H9 (cell line): ENCODE results near the gene HYAL2. TPM values are rescaled to one million over a fixed set of nuclear protein-coding genes. Genes with fewer than 3 reads are reported as not detected.
A peak's percentile ranks its signal among the peaks of the same experiment; 100 is the strongest.

Source experiments
- DNase-seq: peaks from one replicate; pipeline ENCODE4 v3.0.0-alpha.2; 2017
- H2AFZ ChIP-seq: one replicate; pipeline ENCODE4 v1.6.1; 2013; ENCODE audit warnings: mild to moderate bottlenecking, low read length, control low read depth, moderate library complexity
- H2AK5ac ChIP-seq: 2 replicates; pipeline ENCODE4 v1.6.1; 2013; ENCODE audit warnings: low read length, control low read depth, mixed read lengths; ENCODE audit not compliant: insufficient read length
- H2BK120ac ChIP-seq: one replicate; pipeline ENCODE4 v1.6.1; 2013; ENCODE audit warnings: low read depth, mild to moderate bottlenecking, low read length, control low read depth, inconsistent platforms; ENCODE audit not compliant: poor library complexity, severe bottlenecking
- H2BK12ac ChIP-seq: 2 replicates; pipeline ENCODE4 v1.6.1; 2013; ENCODE audit warnings: low read length, control low read depth, mixed read lengths, low read depth; ENCODE audit not compliant: insufficient read length
- H2BK15ac ChIP-seq: 2 replicates; pipeline ENCODE4 v1.6.1; 2013; ENCODE audit warnings: low read depth, low read length, control low read depth
- H2BK20ac ChIP-seq: one replicate; pipeline ENCODE4 v1.6.1; 2013; ENCODE audit warnings: low read depth, mild to moderate bottlenecking, low read length, control low read depth, inconsistent platforms; ENCODE audit not compliant: poor library complexity, severe bottlenecking
- H2BK5ac ChIP-seq: 2 replicates; pipeline ENCODE4 v1.6.1; 2013; ENCODE audit warnings: low read length, control low read depth, mixed read lengths; ENCODE audit not compliant: insufficient read length
- H3K14ac ChIP-seq: 2 replicates; pipeline ENCODE4 v1.6.1; 2013; ENCODE audit warnings: low read length, control low read depth; ENCODE audit not compliant: insufficient read depth
- H3K18ac ChIP-seq: 2 replicates; pipeline ENCODE4 v1.6.1; 2013; ENCODE audit warnings: low read depth, mild to moderate bottlenecking, mixed read lengths, low read length, control low read depth; ENCODE audit not compliant: insufficient read length
- H3K23ac ChIP-seq: 2 replicates; pipeline ENCODE4 v1.6.1; 2013; ENCODE audit warnings: low read length, control low read depth, mixed read lengths, low read depth; ENCODE audit not compliant: insufficient read length
- H3K23me2 ChIP-seq: 2 replicates; pipeline ENCODE4 v1.6.1; 2013; ENCODE audit warnings: low read depth, mild to moderate bottlenecking, mixed read lengths, low read length, control low read depth; ENCODE audit not compliant: insufficient read length, poor library complexity, severe bottlenecking
- H3K27ac ChIP-seq: 2 replicates; pipeline ENCODE4 v1.5.1; 2013; ENCODE audit warnings: low read length, control low read depth, mixed read lengths, low read depth; ENCODE audit not compliant: insufficient read length
- H3K27me3 ChIP-seq: 2 replicates; pipeline ENCODE4 v1.6.1; 2013; ENCODE audit warnings: low read length, control low read depth, inconsistent platforms; ENCODE audit not compliant: insufficient read depth
- H3K4ac ChIP-seq: 2 replicates; pipeline ENCODE4 v1.6.1; 2013; ENCODE audit warnings: low read depth, mild to moderate bottlenecking, control low read depth, inconsistent platforms, low read length, moderate library complexity
- H3K4me1 ChIP-seq: 2 replicates; pipeline ENCODE4 v1.6.1; 2013; ENCODE audit warnings: low read length, control low read depth, inconsistent platforms; ENCODE audit not compliant: insufficient read depth
- H3K4me2 ChIP-seq: 2 replicates; pipeline ENCODE4 v1.6.1; 2013; ENCODE audit warnings: low read length, control low read depth, mixed read lengths; ENCODE audit not compliant: insufficient read length, insufficient read depth
- H3K56ac ChIP-seq: 2 replicates; pipeline ENCODE4 v1.6.1; 2013; ENCODE audit warnings: low read depth, mild to moderate bottlenecking, mixed read lengths, low read length, control low read depth; ENCODE audit not compliant: insufficient read length
- H3K79me1 ChIP-seq: 2 replicates; pipeline ENCODE4 v1.6.1; 2013; ENCODE audit warnings: low read depth, mild to moderate bottlenecking, moderate library complexity, low read length, control low read depth, inconsistent platforms; ENCODE audit not compliant: insufficient read depth, poor library complexity, severe bottlenecking
- H3K79me2 ChIP-seq: 2 replicates; pipeline ENCODE4 v1.6.1; 2013; ENCODE audit warnings: low read length, control low read depth, inconsistent platforms; ENCODE audit not compliant: insufficient read depth
- H3K9ac ChIP-seq: 2 replicates; pipeline ENCODE4 v1.6.1; 2013; ENCODE audit warnings: low read length, control low read depth, mixed read lengths; ENCODE audit not compliant: insufficient read length; ENCODE audit errors: extremely low read depth
- H3K9me3 ChIP-seq: one replicate; pipeline ENCODE4 v1.6.1; 2013; ENCODE audit warnings: low read depth, low read length, inconsistent platforms; ENCODE audit not compliant: control insufficient read depth
- H3T11ph ChIP-seq: one replicate; pipeline ENCODE4 v1.6.1; 2013; ENCODE audit warnings: mild to moderate bottlenecking, low read length, control low read depth, inconsistent platforms
- H4K20me1 ChIP-seq: one replicate; pipeline ENCODE4 v1.6.1; 2013; ENCODE audit not compliant: control insufficient read depth, insufficient read length, insufficient read depth
- H4K5ac ChIP-seq: 2 replicates; pipeline ENCODE4 v1.6.1; 2013; ENCODE audit warnings: low read depth, mild to moderate bottlenecking, mixed read lengths, low read length, control low read depth; ENCODE audit not compliant: insufficient read length
- H4K8ac ChIP-seq: replicated peaks from 2 replicates; pipeline ENCODE4 v1.6.1; 2013; ENCODE audit warnings: low read length, control low read depth, mixed read lengths, low read depth; ENCODE audit not compliant: insufficient read length
- H4K91ac ChIP-seq: 2 replicates; pipeline ENCODE4 v1.6.1; 2013; ENCODE audit warnings: low read depth, mild to moderate bottlenecking, moderate library complexity, mixed read lengths, low read length, control low read depth; ENCODE audit not compliant: insufficient read length
- H3K27ac Mint-ChIP-seq, 3 experiments: 2 replicates in 2 of 3; 3 replicates in 1 of 3; pipeline ENCODE4 v1.8.0; 2020 to 2021; ENCODE audit warnings: mixed read lengths in 3 of 3, mild to moderate bottlenecking in 1 of 3, moderate library complexity in 1 of 3
- H3K27me3 Mint-ChIP-seq: 2 replicates; pipeline ENCODE4 v1.8.0; 2021; ENCODE audit warnings: low read depth, mild to moderate bottlenecking, moderate library complexity, mixed read lengths
- H3K36me3 Mint-ChIP-seq, 3 experiments: 2 replicates in 2 of 3; 3 replicates in 1 of 3; pipeline ENCODE4 v1.8.0; 2020 to 2021; ENCODE audit warnings: low read depth in 3 of 3, mixed read lengths in 3 of 3; ENCODE audit not compliant: insufficient read depth in 1 of 3
- H3K4me1 Mint-ChIP-seq, 2 experiments: 2 replicates each; pipeline ENCODE4 v1.8.0; 2020; ENCODE audit warnings: mixed read lengths in 2 of 2
- H3K4me3 Mint-ChIP-seq, 2 experiments: 2 replicates in 1 of 2; 3 replicates in 1 of 2; pipeline ENCODE4 v1.8.0; 2020 to 2021; ENCODE audit warnings: mild to moderate bottlenecking in 2 of 2, mixed read lengths in 2 of 2, moderate library complexity in 1 of 2
- H3K9me3 Mint-ChIP-seq, 2 experiments: 2 replicates in 1 of 2; 3 replicates in 1 of 2; pipeline ENCODE4 v1.8.0; 2020; ENCODE audit warnings: mild to moderate bottlenecking in 2 of 2, mixed read lengths in 2 of 2, moderate library complexity in 1 of 2
- WGBS: extraction: QIAGEN DNeasy Blood & Tissue Kit; methylation state at CpG from one replicate; pipeline ENCODE4 v1.1.7; 2013; ENCODE audit warnings: missing lambda C conversion rate, low lambda C conversion rate, mixed read lengths; ENCODE audit not compliant: insufficient read length; ENCODE audit errors: extremely low coverage; 5-methylcytosine and 5-hydroxymethylcytosine counted together
- total RNA-seq: library from RNA; stranded (reverse); gene quantifications from 2 replicates; pipeline ENCODE4 v1.2.1, GENCODE V29; 2021
- TF ChIP-seq, protein P1 (sequence below): fragments of 200-600 bp; sonication (generic); conservative IDR thresholded peaks from 3 replicates; pipeline ENCODE4 v1.8.0; 2021; ENCODE audit warnings: antibody characterized with exemption, mild to moderate bottlenecking

The HYAL2 gene
- total RNA-seq, 1 experiment from 2014 or later: 51.9 TPM

DNA sequence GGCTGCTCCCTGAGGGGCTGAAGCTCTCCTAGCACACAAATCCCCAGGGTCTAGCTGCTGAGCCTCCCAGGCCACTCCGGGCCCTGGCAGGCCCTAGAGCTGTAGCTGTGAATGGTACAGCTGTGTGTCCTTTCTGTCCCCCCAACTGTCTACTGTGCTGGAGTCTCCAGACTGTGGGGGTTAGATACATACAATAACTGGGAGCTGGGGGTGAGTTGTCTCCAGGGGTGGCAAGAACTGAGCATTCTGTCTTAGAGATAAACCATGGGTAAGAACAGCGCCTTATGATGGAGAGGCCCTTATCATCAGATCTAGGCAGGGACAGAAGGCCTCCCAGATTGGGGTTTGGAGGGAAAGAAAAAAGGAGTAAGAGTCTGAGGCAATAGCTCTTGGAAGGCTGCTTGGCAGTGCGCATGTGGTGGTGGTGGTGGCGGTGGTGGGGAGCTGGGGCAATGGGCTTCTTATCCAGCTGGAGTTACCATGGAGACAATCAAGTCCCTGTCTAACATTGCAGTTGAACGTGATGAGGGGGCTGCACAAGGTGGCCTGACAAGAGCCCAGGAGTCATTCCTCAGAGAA lies 31.7 kb upstream of the HYAL2 start:
- H2BK15ac ChIP-seq: no peak overlapping the region
- no peak overlapping the region for H3K4me2 ChIP-seq
- H3K4me1 ChIP-seq: peaks cover 4% of the 10 kb centered on the region; the same call in 1 of the 2 replicates
- no peak overlapping the region for H2BK20ac ChIP-seq
- WGBS: no CpG with 5 or more reads among the region's 5 CpGs
- DNase-seq: no peak
- H3K14ac ChIP-seq: no peak overlapping the region
- Mint-ChIP-seq H3K4me3 (peak overlapping the region in 1 of 2 experiments; percentile 15; a peak in 2 of 5 replicates), H3K4me1 (peaks cover 37 to 38% of the 10 kb centered on the region in 2 experiments), H3K27ac (no peak overlapping the region), H3K9me3 (no peaks in the 10 kb centered on the region), H3K36me3 (peaks cover 15 to 28% (median 27%) of the 10 kb centered on the region in 3 experiments), H3K27me3 (no peaks in the 10 kb centered on the region; the same call in 1 of the 2 replicates)
- no peak overlapping the region for H3K56ac ChIP-seq
- peaks cover 9% of the 10 kb centered on the region; the same call in 1 of the 2 replicates for H3K79me2 ChIP-seq
- peaks cover 16% of the 10 kb centered on the region for H3K23me2 ChIP-seq
- no peak overlapping the region for H4K91ac ChIP-seq
- no peak overlapping the region for H3K18ac ChIP-seq
- no peaks in the 10 kb centered on the region for H3K9me3 ChIP-seq
- H4K5ac ChIP-seq: no peak overlapping the region
- no peak overlapping the region for H3K23ac ChIP-seq
- H3K9ac ChIP-seq: no peak overlapping the region
- no peak overlapping the region for H2AK5ac ChIP-seq
- H3K27ac ChIP-seq: no peak overlapping the region
- TF ChIP-seq, protein P1, sequence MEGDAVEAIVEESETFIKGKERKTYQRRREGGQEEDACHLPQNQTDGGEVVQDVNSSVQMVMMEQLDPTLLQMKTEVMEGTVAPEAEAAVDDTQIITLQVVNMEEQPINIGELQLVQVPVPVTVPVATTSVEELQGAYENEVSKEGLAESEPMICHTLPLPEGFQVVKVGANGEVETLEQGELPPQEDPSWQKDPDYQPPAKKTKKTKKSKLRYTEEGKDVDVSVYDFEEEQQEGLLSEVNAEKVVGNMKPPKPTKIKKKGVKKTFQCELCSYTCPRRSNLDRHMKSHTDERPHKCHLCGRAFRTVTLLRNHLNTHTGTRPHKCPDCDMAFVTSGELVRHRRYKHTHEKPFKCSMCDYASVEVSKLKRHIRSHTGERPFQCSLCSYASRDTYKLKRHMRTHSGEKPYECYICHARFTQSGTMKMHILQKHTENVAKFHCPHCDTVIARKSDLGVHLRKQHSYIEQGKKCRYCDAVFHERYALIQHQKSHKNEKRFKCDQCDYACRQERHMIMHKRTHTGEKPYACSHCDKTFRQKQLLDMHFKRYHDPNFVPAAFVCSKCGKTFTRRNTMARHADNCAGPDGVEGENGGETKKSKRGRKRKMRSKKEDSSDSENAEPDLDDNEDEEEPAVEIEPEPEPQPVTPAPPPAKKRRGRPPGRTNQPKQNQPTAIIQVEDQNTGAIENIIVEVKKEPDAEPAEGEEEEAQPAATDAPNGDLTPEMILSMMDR: no peak
- no peak overlapping the region for H2BK120ac ChIP-seq
- no peaks in the 10 kb centered on the region for H3K27me3 ChIP-seq
- H2BK12ac ChIP-seq: no peak overlapping the region
- H4K20me1 ChIP-seq: no peaks in the 10 kb centered on the region
- H3K79me1 ChIP-seq: peaks cover 6% of the 10 kb centered on the region
- no peak overlapping the region for H2AFZ ChIP-seq
- H2BK5ac ChIP-seq: no peak overlapping the region
- H4K8ac ChIP-seq: no peak overlapping the region
- no peak overlapping the region for H3K4ac ChIP-seq
- H3T11ph ChIP-seq: no peak overlapping the region
